ENCODE data around the gene PALM.
A peak's percentile ranks its signal among the peaks of the same experiment; 100 is the strongest.
"Not testable (repeated sequence)": the region's sequence is repeated elsewhere in the genome, so short reads cannot be mapped to it uniquely, and the experiment has no call there.

Gene PALM, protein sequence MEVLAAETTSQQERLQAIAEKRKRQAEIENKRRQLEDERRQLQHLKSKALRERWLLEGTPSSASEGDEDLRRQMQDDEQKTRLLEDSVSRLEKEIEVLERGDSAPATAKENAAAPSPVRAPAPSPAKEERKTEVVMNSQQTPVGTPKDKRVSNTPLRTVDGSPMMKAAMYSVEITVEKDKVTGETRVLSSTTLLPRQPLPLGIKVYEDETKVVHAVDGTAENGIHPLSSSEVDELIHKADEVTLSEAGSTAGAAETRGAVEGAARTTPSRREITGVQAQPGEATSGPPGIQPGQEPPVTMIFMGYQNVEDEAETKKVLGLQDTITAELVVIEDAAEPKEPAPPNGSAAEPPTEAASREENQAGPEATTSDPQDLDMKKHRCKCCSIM

DNA sequence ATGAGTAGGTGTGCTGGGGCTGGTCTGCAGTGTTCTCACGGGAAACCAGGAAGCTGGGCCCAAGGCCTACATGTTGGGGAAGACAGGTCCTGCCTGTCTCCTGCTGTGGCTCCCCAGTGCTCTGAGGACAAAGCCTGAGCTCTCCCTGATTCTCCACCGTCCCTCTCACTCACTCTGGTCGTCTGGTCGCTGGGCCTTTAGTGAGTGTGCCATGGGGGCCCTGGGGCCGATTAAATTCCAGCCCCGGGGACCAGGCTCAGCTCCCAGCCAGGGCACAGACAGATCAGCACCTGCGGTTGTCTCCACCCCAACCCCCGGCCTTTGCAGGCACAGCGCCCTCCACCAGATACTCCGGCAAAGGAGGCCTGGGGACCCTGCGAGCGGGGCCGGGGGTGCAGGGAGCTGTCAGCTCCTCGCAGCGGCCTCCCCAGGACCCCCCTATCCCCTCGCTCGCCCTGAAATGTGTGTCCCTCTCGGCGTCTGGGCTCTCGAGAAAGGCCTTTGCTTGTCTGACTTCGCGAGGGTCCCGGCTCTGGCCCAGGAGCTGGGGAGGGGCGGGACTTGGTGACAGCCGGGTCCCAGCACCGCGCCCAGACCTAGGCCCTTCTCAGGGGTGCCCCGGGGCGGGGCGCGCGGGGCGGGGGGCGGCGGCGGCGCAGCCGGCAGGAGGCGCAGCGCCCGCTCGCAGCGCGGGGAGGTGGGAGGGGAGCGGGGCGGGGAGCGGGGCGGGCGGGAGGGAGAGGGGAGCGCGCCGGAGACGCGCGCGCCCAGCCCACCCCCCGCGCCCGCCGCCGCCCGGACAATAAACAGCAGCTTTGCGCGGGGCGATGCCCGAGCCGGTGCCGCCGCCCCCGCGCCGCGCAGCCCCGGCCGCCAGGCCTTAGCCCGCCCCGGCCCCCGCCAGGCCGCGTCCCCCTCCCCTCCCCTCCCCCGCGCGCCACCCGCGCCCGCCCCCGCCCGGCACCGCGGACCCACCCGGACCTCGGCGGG, at the start of gene PALM:
Gene PALM (plus strand): TSS at position 782 of the 990 bp plus-strand sequence. CDS start 212 bp downstream, outside the sequence.
- no peak for FAIRE-seq
- peak; percentile 58 for DNase-seq (ENCODE audit: low spot score)

DNA sequence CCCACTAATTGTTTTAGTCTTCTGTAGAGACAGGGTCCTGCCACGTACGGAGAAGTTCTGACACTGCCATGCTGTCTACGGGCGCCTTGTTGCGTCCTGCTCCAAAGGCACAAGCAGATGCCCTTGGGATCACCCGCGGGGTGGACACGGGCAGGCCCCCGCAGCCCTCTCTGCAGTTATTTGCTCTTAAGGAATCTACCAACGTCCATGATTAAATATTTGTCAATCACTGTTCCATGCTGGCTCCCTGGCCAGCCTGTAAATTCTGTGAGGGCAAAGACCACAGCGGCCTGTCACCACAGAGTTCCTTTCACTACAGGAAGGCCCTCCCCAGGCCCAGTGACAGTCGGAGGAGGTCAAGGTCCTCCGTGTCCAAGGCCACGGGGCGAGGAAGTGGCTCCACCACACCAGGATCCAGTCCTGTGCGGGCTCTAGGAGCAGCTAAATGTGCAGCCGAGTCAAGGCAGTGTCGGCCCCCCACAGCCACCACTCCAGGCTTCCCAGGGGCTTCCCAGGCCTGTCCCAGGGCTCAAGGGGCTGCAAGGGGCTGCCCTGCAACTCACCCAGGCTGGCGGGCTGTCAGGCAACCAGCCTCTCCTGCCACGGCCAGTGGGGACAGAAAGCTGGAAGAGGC, 47.8 kb upstream of the PALM start:
- no peak for FAIRE-seq
- DNase-seq (ENCODE audit: low spot score): no peak

DNA sequence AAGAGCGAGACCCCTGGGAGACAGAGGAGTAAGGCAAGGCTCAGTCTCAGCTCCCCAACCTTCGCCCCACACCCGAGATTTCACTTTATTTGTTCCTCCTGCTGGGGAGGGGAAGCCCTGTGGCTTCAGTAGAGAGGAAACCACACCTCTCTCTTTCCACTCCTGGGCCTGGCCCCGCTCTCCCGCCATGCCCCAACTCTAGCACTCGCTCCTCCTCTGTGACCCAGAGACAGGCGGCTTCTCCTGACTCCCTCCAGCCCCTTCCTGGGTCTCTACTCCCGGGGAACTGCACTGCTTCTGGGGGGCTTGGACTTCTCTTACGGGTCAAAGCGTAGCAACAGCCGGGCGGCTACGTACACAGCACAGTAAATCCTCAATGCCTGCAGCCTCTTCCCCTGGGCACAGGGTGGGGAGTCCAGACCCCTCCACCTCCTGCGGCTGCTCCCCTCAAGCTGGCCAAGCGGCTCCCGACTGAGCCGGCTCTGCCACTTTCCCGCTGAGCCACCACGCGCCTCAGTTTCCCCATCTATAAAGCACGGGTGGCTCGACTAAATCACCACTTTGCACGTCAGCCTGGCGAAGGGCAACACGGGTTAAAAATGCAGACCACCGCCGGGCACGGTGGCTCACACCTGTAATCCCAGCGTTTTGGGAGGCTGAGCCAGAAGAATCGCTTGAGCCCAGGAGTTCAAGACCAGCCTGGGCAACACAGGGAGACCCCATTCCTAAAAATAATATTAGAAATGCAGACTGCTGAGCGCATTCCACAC, 47.1 kb upstream of the PALM start:
- FAIRE-seq (no peak), DNase-seq (ENCODE audit: low spot score) (no peak)

DNA sequence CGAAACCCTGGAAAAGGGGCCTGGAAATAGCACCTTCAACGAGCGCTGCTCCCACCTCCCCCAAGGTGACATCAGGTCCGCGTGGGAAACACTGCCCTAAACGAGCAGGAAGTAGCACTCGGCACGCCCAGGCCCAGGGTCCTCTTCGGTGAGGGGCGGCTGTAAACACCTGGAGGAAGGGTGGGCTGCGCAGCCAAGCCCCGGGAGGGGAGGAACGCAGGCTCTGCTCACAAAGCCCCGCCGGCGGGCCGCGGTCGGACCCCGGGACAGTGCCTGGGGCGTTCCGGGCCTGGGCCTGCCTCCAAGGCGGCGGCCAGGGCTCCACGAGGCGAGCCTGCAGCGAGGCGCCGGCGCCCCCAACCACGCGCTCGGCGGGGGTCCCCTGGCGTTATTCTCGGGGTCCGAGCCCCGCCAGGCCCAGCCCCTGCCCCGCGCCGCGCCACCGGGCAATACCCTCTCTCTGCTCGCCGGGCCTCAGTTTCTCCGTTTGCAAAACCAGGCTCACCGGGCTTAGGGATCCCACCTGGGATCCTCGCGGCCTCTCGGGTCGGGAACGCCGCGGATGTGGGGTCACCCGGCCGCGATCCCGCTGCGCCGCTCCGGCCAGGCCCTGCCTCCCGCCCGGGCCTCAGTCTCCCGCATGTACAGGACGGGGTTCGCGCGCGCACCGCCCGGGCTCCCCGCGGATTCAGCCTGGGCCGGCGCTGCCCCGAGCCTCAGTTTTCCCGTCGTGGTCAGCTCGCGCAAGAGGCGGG, 46.4 kb upstream of the PALM start:
- FAIRE-seq: no peak
- DNase-seq (ENCODE audit: low spot score): no peak

DNA sequence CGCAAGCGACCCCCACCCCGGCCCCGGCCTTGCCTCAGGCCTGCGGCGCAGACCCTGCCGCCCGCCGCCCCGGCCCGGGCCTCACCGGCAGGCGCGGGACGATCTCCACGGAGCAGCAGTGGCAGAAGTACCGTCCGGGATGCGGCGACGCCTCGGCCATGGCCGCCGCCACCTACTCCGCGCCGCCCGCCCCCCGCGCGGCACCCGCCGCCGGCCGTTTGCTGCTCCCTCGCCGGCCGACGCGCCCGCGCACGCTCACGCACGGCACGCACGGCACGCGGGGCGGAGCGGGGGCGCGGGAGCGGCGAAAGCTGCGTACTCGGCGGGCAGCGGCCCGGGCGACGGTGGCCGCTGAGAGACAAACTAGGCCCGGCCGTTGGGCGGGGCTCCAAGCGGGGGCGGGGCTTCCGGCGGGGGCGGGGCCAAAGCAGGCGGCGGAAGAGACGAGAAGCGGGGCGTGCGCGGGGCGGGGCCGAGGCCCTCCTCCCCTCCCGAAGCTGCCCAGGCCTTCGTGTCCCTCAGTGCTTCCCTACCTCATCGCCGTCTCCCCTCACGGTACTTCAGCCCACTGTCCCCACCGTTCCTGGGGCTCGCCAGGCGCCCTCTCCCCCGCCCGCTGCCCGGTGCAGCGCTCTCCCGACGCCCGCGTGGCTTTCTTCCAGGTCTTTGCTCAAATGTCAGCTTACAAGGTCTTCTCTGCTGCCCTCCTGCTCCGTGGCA, 45.6 kb upstream of the PALM start, which contains the start of gene RNF126:
Gene RNF126 (minus strand): TSS at position 253 of the 720 bp plus-strand sequence. CDS start 93 bp downstream, at position 160.
- FAIRE-seq (peak; percentile 75), DNase-seq (ENCODE audit: low spot score) (peak; percentile 90)

DNA sequence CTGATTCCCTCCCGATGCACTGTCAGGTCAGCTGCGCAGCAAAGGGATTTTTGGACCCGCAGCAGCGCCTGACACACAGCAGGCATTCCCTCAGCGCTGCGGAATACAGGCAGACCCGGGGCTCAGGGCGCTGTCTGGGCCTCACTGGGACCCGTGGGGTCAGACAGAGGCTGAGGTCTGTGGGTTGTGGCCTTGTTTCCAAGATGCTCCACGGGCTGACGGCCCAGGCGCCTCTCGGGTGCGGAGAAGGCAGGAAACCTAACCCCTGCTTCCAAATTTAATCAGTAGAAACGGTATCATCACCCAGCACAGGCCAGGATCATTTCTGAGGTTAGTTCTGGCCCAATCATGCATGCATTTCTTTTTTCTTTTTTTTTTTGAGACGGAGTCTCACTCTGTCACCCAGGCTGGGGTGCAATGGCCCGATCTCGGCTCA, 45.0 kb upstream of the PALM start:
- FAIRE-seq: no peak

DNA sequence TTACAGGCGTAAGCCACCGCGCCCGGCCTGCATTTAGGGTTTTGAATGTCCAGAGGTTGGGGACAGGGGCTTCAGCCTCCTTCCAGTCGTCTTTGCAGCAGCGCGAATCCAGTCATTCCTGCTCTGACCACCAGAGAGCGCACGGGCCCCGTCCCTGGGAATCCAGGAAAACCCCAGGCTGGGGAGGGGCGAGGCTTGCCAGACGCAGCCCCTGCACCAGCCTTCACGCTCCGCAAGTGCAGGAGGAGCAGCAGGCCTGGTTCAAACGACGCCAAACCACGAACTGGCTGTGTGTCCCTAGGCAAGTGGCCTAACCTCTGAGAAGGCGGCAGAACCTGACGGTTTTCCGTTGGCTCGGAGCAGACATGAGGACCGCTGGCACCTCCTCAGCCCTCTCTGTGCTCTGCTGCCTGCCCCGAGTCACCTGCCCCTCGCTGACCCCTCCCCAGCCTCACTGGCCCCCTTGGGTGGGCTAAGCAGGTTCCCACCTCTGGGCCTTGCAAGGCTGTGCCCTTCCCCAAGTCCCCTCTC, 43.8 kb upstream of the PALM start:
- FAIRE-seq (no peak), DNase-seq (ENCODE audit: low spot score) (peak; percentile 75)

More for the DNA sequence above, 45.0 kb upstream of the PALM start:
- no peak for DNase-seq (ENCODE audit: low spot score)

DNA sequence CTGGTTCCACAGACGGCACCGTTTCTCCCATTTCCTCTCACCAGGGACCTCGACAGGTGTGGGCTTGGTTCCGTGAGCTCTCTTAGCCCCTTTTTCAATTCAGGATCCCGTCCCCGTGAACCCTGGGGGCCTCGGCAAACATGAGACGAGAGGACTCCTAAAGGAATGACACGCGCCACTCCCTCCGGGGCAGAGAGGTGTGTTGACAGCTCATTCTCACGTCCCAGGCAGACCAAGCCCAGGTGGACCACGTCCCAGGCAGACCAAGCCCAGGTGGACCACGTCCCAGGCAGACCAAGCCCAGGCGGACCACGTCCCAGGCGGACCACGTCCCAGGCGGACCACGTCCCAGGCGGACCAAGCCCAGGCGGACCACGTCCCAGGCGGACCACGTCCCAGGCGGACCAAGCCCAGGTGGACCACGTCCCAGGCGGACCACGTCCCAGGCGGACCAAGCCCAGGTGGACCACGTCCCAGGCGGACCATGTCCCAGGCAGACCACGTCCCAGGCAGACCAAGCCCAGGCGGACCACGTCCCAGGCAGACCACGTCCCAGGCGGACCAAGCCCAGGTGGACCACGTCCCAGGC, 41.7 kb upstream of the PALM start:
- FAIRE-seq; DNase-seq (ENCODE audit: low spot score): not testable (repeated sequence)

DNA sequence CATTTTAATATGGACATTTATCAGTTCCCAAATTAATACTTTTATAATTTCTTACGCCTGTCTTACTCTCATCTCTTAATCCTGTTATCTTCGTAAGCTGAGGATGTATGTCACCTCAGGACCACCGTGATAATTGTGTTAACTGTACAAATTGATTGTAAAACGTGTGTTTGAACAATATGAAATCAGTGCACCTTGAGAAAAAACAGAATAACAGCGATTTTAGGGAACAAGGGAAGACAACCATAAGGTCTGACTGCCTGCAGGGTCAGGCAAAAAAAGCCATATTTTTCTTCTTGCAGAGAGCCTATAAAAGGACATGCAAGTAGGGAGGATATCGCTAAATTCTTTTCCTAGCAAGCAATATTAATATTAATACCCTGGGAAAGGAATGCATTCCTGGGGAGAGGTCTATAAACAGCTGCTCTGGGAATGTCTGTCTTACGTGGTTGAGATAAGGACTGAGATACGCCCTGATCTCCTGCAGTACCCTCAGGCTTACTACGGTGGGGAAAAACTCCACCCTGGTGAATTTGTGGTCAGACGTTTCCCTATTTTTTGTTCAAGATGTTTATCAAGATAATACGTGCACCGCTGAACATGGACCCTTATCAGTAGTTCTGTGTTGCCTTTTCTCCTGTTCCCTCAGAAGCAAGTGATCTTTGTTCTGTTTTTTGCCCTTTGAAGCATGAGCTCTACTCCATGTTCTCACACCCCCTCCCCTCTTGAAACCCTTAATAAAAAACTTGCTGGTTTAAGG, 39.9 kb upstream of the PALM start:
- DNase-seq (ENCODE audit: low spot score); FAIRE-seq: not testable (repeated sequence)

DNA sequence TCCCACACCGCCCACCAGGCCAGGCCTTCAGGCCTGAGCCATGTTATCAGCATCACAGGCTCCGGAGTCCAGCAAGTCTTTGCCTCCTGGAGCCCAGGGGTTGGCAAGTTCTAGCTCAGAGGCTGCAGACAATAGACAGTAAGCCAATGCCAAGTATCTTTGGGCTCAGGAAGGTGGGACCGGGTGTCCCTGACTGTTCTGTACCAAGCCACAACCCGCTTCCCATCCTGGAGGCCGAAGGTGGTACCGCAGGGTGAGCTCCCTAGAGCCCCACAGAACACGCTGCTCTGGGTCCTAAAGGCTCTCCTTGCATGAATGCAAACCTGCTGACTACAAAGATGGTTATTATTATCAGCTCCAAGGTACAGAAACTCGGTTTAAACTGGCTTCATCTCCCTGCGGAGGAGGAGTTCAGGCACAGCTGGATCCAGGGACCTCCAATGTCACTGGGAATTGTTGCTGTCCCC, 38.1 kb upstream of the PALM start:
- FAIRE-seq (no peak), DNase-seq (ENCODE audit: low spot score) (no peak)

DNA sequence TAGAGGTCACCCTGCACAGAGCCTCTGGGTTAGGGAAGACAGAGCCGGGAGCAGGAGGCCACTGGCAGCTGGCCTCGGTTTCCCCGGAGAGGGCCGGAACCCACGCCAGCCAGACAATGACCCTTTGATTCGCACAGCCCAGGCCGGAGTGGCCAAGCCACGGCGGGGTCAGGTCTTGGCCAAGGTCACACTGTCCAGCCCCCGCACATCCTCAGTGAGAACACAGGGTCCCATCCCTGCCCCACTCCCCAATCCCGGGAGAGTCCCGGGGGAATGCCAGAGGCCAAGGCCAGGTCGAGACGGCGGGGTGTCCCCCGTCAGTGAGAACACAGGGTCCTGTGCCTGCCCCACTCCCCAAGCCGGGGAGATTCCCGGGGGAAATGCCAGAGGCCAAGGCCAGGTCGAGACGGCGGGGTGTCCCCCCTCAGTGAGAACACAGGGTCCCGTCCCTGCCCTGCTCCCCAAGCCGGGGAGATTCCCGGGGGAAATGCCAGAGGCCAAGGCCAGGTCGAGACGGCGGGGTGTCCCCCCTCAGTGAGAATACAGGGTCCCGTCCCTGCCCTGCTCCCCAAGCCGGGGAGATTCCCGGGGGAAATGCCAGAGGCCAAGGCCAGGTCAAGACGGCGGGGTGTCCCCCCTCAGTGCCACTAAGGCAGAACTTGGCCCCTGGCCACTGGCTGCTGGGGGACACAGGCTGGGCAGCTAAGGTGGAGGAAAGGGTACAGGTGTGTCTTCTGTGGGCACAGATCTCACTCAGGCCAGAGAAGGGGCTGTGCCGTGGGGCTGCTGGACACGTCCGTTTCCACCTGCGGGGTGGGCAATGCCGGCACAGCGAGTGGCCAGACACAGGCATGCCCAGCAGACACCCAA, 34.2 kb upstream of the PALM start:
- DNase-seq (ENCODE audit: low spot score) (no peak), FAIRE-seq (no peak)

DNA sequence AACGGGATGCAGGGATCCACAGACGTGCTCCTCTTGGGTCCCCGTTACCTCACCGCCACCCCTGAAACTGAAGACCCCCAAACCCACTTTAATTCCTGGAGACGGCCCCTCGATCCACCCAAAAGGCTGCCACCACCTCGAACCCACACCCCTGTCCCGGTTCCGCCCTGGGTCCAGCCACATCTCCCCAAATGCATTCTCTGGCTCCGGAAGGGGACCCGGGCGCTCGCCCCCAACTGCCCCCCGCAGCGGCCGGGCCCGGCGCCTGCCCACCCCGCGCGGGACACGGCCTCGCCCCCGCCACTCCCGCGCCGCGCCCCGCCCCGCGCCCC, 32.8 kb upstream of the PALM start:
- no peak for DNase-seq (ENCODE audit: low spot score)
- no peak for FAIRE-seq

DNA sequence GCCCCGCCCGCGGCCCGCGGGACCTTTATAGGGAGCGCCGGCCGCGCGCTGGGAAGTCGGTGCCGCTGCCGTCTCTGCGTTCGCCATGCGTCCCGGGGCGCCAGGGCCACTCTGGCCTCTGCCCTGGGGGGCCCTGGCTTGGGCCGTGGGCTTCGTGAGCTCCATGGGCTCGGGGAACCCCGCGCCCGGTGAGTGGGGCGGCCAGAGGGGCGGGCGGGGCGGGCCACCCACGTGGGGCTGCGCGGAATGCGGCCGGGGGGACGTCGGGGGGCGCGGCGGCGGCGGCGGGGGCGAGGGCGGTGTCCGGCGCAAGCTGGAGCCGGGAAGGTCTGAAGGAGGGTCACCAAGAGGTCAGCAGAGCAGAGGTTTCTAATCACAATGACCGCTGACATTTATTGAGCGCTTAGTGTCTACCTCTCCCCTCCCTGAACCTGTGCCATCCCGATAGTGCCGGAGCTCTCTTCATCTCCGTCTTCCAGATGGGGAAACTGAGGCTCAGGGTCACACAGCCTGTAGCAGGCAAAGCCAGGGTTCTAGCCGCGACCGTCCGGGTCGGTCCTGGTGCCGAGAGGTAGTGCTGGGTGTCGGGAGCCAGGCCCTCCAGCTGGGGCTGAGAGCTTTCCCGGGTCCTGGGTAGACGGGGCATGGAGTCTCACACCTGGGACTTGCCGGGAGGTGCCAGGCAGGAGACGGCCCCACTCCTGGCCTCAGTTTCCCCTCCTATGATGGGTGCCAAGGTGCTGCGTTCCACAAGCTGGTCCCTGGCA, 32.2 kb upstream of the PALM start, which contains the start of gene FSTL3:
Gene FSTL3 (plus strand): TSS at position 54 of the 767 bp plus-strand sequence. CDS start 32 bp downstream, at position 86.
- FAIRE-seq: no peak
- DNase-seq (ENCODE audit: low spot score): peak; percentile 50

DNA sequence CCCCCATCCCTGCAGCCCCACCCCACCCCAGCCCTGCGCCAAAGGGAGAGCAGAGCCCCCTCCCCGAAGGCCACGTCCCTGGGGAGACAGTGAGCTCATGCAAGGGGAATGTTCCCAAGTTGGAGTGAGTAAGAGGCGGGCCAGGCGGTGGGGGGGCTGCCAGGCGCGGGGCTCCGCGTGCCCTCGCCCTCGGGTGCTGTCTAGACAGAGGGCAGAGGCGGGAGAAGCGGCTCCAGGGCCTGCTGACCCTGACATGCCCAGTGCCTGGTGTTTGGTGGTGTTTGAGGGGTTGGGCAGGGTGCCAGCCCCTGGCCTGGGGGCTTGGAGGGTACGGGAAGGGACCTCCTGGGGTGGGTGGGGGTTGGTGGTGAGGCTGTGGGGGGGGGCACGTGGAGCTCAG, 31.5 kb upstream of the PALM start:
- FAIRE-seq: peak; percentile 23
- DNase-seq (ENCODE audit: low spot score): peak; percentile 79

DNA sequence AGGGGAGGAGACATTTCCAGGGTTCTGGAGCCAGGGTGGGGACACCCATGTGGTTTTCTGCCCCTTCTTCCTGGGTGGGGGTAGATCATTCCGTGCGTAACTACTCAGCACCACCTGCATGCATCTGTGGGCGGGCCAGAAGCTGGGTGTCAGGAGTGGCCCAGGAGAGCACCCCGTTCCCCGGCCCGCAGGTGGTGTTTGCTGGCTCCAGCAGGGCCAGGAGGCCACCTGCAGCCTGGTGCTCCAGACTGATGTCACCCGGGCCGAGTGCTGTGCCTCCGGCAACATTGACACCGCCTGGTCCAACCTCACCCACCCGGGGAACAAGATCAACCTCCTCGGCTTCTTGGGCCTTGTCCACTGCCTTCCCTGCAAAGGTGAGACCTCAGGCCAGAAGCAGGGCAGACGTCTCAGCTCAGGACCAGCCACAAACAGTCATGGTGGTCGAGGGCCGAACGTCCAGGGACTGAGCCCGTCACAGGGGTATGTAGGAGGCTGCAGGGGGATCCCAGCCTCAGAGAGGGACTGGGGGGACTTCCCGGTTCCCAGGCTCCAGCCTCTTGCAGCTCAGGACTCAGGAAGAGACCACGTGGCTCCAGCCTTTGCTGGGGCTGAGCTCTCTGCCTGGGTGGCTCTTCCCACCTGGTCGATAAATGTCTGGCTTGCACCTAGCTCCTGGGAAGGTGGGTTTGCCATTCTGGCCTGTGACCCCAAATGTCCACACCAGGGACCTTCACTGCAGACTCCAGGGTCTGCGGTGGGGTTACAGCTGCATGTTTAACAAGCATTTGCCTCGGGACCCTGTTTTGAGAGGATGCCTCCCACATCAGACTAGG, 30.9 kb upstream of the PALM start:
- DNase-seq (ENCODE audit: low spot score) (peak; percentile 48), FAIRE-seq (no peak)
